ENCODE results near the gene ZNF511.

- TF ChIP-seq CTCF (IDR thresholded peaks at IDR 0.05 in 2 of 3, conservative IDR thresholded peaks at IDR 0.05 in 1 of 3; ENCODE audit: borderline replicate concordance in 1 of 3, insufficient read depth in 1 of 3, low read depth in 2 of 3, low read length in 2 of 3) = no peak
- no peak for TF ChIP-seq POLR2A (IDR thresholded peaks at IDR 0.05; ENCODE audit: borderline replicate concordance, extremely low read depth, insufficient read depth, insufficient read length)
- TF ChIP-seq EZH2 (IDR thresholded peaks at IDR 0.05) = no peak
These were observed 496 bp downstream of the ZNF511 start for GRCh38 chr10:133309100-133309719.

Measured in HCT116 (cell line).